ENCODE data around the gene MKRN1. TPM values are rescaled to one million over a fixed set of nuclear protein-coding genes. Genes with fewer than 3 reads are reported as not detected.

MKRN1 gene, protein sequence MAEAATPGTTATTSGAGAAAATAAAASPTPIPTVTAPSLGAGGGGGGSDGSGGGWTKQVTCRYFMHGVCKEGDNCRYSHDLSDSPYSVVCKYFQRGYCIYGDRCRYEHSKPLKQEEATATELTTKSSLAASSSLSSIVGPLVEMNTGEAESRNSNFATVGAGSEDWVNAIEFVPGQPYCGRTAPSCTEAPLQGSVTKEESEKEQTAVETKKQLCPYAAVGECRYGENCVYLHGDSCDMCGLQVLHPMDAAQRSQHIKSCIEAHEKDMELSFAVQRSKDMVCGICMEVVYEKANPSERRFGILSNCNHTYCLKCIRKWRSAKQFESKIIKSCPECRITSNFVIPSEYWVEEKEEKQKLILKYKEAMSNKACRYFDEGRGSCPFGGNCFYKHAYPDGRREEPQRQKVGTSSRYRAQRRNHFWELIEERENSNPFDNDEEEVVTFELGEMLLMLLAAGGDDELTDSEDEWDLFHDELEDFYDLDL
- total RNA-seq, result 100 to 1,000 TPM in 1 of 4 donors, 10 to 100 TPM in 3; 66.6 to 122 (median 87.5) TPM

DNA sequence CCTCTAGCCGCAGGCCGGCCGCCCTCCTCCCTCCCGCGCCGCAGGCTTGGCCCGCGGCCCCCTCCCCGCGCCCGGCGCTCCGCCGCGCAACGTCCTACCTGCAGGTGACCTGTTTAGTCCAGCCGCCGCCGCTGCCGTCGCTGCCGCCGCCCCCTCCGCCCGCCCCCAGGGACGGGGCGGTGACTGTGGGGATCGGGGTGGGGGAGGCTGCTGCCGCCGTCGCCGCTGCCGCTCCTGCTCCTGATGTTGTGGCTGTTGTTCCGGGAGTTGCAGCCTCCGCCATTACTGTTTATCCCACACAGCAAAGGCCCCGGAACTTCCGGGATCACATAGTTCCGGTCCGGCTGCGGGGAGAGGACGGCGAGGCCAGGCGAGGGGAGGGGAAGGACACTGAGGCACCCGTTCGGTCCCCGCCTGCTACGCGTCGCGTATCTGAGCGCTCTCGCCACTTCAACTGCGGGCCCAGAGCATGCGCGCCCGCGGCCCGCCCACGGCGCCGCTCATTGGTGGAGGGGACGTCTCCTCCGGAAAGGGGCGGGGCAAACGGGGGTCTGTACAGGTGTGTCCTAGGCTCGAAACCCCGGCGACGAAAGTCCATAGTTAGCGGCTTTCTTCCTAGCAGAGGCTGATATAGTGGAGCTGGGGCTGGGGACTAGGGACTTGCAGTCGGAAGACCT lies at the start of gene MKRN1:
MKRN1 (minus strand) TSS at position 444 of the 677 bp plus-strand sequence; CDS start at position 283, 161 bp downstream.
- H3K36me3 ChIP-seq, result no peaks in the 10 kb centered on the region
- 0% methylated on average over 15 of the region's 71 CpGs; no CpG with 5 or more reads in 1 of the 2 donors for WGBS, 2 donors (ENCODE audit: low coverage in 1 of 2)
- peak; percentile 98 for ATAC-seq
- H3K9me3 ChIP-seq, result no peaks in the 10 kb centered on the region
- no peaks in the 10 kb centered on the region for H3K27me3 ChIP-seq
- H3K4me1 ChIP-seq, result peaks cover 0 to 41% (median 15%) of the 10 kb centered on the region in 3 donors
- peak within 1 kb of the TSS; percentile 81 to 100 for H3K4me3 ChIP-seq
- TF ChIP-seq, protein P1, sequence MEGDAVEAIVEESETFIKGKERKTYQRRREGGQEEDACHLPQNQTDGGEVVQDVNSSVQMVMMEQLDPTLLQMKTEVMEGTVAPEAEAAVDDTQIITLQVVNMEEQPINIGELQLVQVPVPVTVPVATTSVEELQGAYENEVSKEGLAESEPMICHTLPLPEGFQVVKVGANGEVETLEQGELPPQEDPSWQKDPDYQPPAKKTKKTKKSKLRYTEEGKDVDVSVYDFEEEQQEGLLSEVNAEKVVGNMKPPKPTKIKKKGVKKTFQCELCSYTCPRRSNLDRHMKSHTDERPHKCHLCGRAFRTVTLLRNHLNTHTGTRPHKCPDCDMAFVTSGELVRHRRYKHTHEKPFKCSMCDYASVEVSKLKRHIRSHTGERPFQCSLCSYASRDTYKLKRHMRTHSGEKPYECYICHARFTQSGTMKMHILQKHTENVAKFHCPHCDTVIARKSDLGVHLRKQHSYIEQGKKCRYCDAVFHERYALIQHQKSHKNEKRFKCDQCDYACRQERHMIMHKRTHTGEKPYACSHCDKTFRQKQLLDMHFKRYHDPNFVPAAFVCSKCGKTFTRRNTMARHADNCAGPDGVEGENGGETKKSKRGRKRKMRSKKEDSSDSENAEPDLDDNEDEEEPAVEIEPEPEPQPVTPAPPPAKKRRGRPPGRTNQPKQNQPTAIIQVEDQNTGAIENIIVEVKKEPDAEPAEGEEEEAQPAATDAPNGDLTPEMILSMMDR (IDR thresholded peaks at IDR 0.05), result no peak
- TF ChIP-seq EP300 (IDR thresholded peaks at IDR 0.05) (no peak), POLR2AphosphoS5 (IDR thresholded peaks at IDR 0.05) (peak; percentile 69), POLR2A (IDR thresholded peaks at IDR 0.05) (peak in 1 of 2 donors; percentile 47)
- peak within 1 kb of the TSS; percentile 70 to 95 (median 91) for H3K27ac ChIP-seq

DNA sequence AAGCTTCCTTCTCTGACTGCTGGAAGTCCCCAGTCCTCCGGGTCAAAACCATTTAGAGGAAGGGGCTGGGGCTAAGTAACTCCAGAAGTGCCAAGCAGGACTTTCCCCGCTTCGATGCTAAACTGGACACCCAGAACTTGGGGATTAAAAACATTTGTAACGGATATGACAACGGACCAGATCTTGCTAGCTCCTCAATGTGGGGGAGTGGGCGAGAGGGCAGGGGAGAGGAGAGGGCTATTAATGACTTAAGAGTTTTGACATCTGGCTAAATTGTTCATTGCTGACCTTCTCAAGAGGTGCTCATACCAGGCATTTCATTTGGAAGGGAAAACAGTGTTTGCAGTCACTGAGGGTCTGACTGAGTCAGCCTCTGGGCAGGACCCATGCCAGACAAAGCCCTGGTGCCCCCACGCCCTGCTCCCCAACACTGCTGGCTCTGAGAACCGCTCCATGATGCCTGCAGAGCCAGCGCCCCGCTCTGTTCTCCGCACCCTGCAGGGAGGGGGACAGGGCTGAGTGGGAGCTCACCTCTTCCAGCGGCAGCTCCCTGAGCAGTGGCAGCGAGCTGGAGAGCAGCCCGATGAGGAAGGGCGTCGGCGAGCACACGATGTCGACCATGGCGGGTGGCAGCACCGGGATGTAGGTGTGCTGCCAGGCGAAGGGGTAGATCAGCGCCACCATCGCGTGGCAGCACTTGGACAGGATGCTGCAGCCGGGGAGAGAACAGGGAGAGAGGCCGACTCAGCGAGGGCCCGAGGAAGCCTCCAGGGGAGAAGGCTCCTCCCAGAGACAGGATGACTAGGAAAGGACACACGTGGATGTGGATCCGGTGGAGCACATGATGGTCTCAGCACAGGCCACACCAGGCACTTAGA lies 47.7 kb upstream of the MKRN1 start:
- WGBS, 2 donors (ENCODE audit: low coverage in 1 of 2), result 56 to 60% methylated on average over 5 to 11 of the region's 31 CpGs
- H3K9me3 ChIP-seq, result no peaks in the 10 kb centered on the region
- H3K27ac ChIP-seq, result peak overlapping the region; percentile 35 to 85 (median 77)
- peak; percentile 68 for ATAC-seq
- peak overlapping the region in 1 of 2 donors; percentile 38 for H3K4me3 ChIP-seq
- H3K36me3 ChIP-seq, result peaks cover 0 to 45% of the 10 kb centered on the region in 2 donors
- peaks cover 0 to 42% (median 0%) of the 10 kb centered on the region in 3 donors for H3K4me1 ChIP-seq
- TF ChIP-seq POLR2AphosphoS5 (IDR thresholded peaks at IDR 0.05), result no peak
- TF ChIP-seq POLR2A (IDR thresholded peaks at IDR 0.05), result peak in 1 of 2 donors; percentile 16
- H3K27me3 ChIP-seq, result no peaks in the 10 kb centered on the region

DNA sequence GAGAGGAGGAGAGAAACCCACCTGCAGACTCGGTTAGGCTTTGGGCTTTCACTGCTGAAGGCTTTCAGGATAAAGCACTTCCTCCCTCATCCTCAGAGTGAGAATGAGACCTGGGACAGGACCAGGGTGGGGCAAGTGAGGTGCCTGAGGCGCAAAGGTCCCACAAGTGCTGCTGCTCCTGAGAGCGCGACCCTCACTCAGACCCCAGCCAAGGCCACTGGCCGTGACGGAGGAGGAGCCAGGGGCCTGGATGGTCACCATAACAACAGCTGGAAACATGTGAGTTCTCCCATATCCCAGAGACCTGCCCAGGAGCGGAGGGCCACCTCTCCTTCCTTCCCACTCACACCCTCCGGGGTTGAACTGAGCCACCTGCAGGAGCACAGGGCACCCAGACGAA lies 46.9 kb upstream of the MKRN1 start:
- ATAC-seq, result no peak
- H3K27me3 ChIP-seq, result no peaks in the 10 kb centered on the region
- TF ChIP-seq POLR2AphosphoS5 (IDR thresholded peaks at IDR 0.05) (no peak), POLR2A (IDR thresholded peaks at IDR 0.05) (no peak), EP300 (IDR thresholded peaks at IDR 0.05) (no peak)
- TF ChIP-seq, protein P1 (IDR thresholded peaks at IDR 0.05), result no peak
- H3K4me1 ChIP-seq, result peaks cover 0 to 39% (median 0%) of the 10 kb centered on the region in 3 donors
- peaks cover 0 to 54% of the 10 kb centered on the region in 2 donors for H3K36me3 ChIP-seq
- WGBS, 2 donors (ENCODE audit: low coverage in 1 of 2), result 90% methylated on average over 2 of the region's 9 CpGs; no CpG with 5 or more reads in 1 of the 2 donors
- peak overlapping the region; percentile 35 to 85 (median 77) for H3K27ac ChIP-seq
- H3K4me3 ChIP-seq, result peak overlapping the region in 1 of 2 donors; percentile 38
- no peaks in the 10 kb centered on the region for H3K9me3 ChIP-seq

DNA sequence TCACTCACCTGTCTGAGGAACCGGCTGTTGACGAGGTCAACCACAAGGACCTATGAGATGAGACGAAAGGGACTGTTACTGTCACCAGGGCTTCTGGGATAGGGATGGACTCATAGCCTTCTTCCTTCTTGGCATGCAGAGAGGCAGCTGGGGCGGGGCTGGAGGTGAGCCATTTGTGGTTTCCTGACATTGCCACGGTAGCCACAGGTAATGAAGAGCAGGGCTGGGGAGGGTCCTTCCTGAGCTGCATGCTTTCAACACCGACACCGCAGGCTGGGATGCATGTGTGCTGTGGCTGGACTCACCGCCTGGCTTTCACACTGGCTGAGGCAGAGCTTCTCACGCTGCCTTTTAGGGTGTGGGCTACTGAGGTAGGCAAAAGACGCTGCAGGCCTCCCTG lies 46.4 kb upstream of the MKRN1 start:
- Histone ChIP-seq H3K27ac (peak overlapping the region; percentile 35 to 85 (median 77)), H3K27me3 (no peaks in the 10 kb centered on the region), H3K4me1 (peaks cover 0 to 39% (median 0%) of the 10 kb centered on the region in 3 donors), H3K9me3 (no peaks in the 10 kb centered on the region), H3K36me3 (peaks cover 0 to 58% of the 10 kb centered on the region in 2 donors), H3K4me3 (peak overlapping the region in 1 of 2 donors; percentile 38)
- WGBS, 2 donors (ENCODE audit: low coverage in 1 of 2), result 62% methylated on average over 3 of the region's 10 CpGs; no CpG with 5 or more reads in 1 of the 2 donors
- ATAC-seq, result no peak
- TF ChIP-seq POLR2A (IDR thresholded peaks at IDR 0.05) (no peak), EP300 (IDR thresholded peaks at IDR 0.05) (no peak), POLR2AphosphoS5 (IDR thresholded peaks at IDR 0.05) (no peak)
- TF ChIP-seq, protein P1 (IDR thresholded peaks at IDR 0.05), result no peak
